ENCODE data around the gene GNAI2. TPM values are rescaled to one million over a fixed set of nuclear protein-coding genes. Genes with fewer than 3 reads are reported as not detected.

Gene GNAI2
- total RNA-seq, 1 donor from 2014 or later = 372 TPM

- TF ChIP-seq CTCF (IDR thresholded peaks at IDR 0.05) = no peak
- Histone ChIP-seq H3K36me3 (peaks cover 63% of the 10 kb centered on the region), H3K4me3 (peak overlapping the region; percentile 52), H3K4me1 (peaks cover 100% of the 10 kb centered on the region), H3K9me3 (no peaks in the 10 kb centered on the region), H3K27ac (peak overlapping the region; percentile 96), H3K27me3 (ENCODE audit: low read depth) (no peaks in the 10 kb centered on the region)
- intact Hi-C loops (cut with DNase I) = no loop called here
- no peak for DNase-seq
- ATAC-seq = no peak
Observed at GRCh38 chr3:50245251-50245745, 9.3 kb downstream of the GNAI2 start.

GRCh38 chr3:50245831-50246516 lies 10.0 kb downstream of the GNAI2 start:
- TF ChIP-seq CTCF (IDR thresholded peaks at IDR 0.05) = peak; percentile 99
- Histone ChIP-seq H3K4me3 (peak overlapping the region; percentile 52), H3K9me3 (no peaks in the 10 kb centered on the region), H3K4me1 (peaks cover 100% of the 10 kb centered on the region), H3K27me3 (ENCODE audit: low read depth) (no peaks in the 10 kb centered on the region), H3K27ac (peak overlapping the region; percentile 96), H3K36me3 (peaks cover 63% of the 10 kb centered on the region)
- DNase-seq (peak; percentile 95), ATAC-seq (peak; percentile 88 to 90)
- intact Hi-C loops (cut with DNase I) = no loop called here

- ATAC-seq (peak; percentile 52 to 54), DNase-seq (peak; percentile 74)
- intact Hi-C loops (cut with DNase I) = no loop called here
- H3K36me3 ChIP-seq = peaks cover 61% of the 10 kb centered on the region
- H3K27ac ChIP-seq = peak overlapping the region; percentile 96
- H3K4me1 ChIP-seq = peaks cover 100% of the 10 kb centered on the region
- TF ChIP-seq CTCF (IDR thresholded peaks at IDR 0.05) = peak; percentile 28
- H3K27me3 ChIP-seq (ENCODE audit: low read depth) = no peaks in the 10 kb centered on the region
- no peaks in the 10 kb centered on the region for H3K9me3 ChIP-seq
- peak overlapping the region; percentile 52 for H3K4me3 ChIP-seq
Observed at GRCh38 chr3:50246517-50246954, 10.5 kb downstream of the GNAI2 start.

GRCh38 chr3:50248387-50248786 lies 12.4 kb downstream of the GNAI2 start:
- H3K27ac ChIP-seq = peak overlapping the region; percentile 96
- peaks cover 96% of the 10 kb centered on the region for H3K4me1 ChIP-seq
- H3K27me3 ChIP-seq (ENCODE audit: low read depth) = no peaks in the 10 kb centered on the region
- H3K36me3 ChIP-seq = peaks cover 75% of the 10 kb centered on the region
- DNase-seq (no peak), ATAC-seq (peak; percentile 36 to 38)
- H3K9me3 ChIP-seq = no peaks in the 10 kb centered on the region
- peak overlapping the region; percentile 6 for H3K4me3 ChIP-seq
- TF ChIP-seq CTCF (IDR thresholded peaks at IDR 0.05) = no peak
- intact Hi-C loops (cut with DNase I) = no loop called here

- ATAC-seq (no peak), DNase-seq (no peak)
- H3K4me3 ChIP-seq = no peak overlapping the region
- no peaks in the 10 kb centered on the region for H3K27me3 ChIP-seq (ENCODE audit: low read depth)
- peak overlapping the region; percentile 96 for H3K27ac ChIP-seq
- H3K4me1 ChIP-seq = peaks cover 92% of the 10 kb centered on the region
- intact Hi-C loops (cut with DNase I) = no loop called here
- no peak for TF ChIP-seq CTCF (IDR thresholded peaks at IDR 0.05)
- H3K36me3 ChIP-seq = peaks cover 77% of the 10 kb centered on the region
- H3K9me3 ChIP-seq = no peaks in the 10 kb centered on the region
Observed at GRCh38 chr3:50249457-50249856, 13.5 kb downstream of the GNAI2 start.

Data from lower lobe of right lung (tissue), 2 donors.